WI38 (cell line): Measurements from ENCODE around the gene COL5A1.
"Not testable (repeated sequence)": the region's sequence is repeated elsewhere in the genome, so short reads cannot be mapped to it uniquely, and the experiment has no call there.

Experiments used
- H3K4me3 ChIP-seq: 2 replicates; pipeline ENCODE4 v1.5.1; 2011; ENCODE audit warnings: low read depth, mild to moderate bottlenecking, control low read depth, low read length
- CTCF ChIP-seq: IDR thresholded peaks from 2 replicates; pipeline ENCODE4 v1.5.1; 2012; ENCODE audit warnings: low read depth, mild to moderate bottlenecking, control low read depth, low read length

Gene COL5A1

GRCh38 chr9:134709512-134710270, 68.1 kb downstream of the COL5A1 start:
- no peak for TF ChIP-seq CTCF
- no peak overlapping the region for H3K4me3 ChIP-seq

- TF ChIP-seq CTCF, result no peak
- no peak overlapping the region for H3K4me3 ChIP-seq
Measured at GRCh38 chr9:134710271-134710540, 68.6 kb downstream of the COL5A1 start.

- no peak for TF ChIP-seq CTCF
Measured at GRCh38 chr9:134710901-134711300, 69.3 kb downstream of the COL5A1 start.

GRCh38 chr9:134712243-134712642, 70.6 kb downstream of the COL5A1 start:
- TF ChIP-seq CTCF, result no peak
- H3K4me3 ChIP-seq, result no peak overlapping the region

More at GRCh38 chr9:134710901-134711300, 69.3 kb downstream of the COL5A1 start:
- H3K4me3 ChIP-seq, result no peak overlapping the region

GRCh38 chr9:134712926-134713325, 71.3 kb downstream of the COL5A1 start:
- no peak overlapping the region for H3K4me3 ChIP-seq
- no peak for TF ChIP-seq CTCF

- H3K4me3 ChIP-seq, result not testable (repeated sequence)
Measured at GRCh38 chr9:134715536-134715935, 73.9 kb downstream of the COL5A1 start.

- no peak overlapping the region for H3K4me3 ChIP-seq
- TF ChIP-seq CTCF, result no peak
Measured at GRCh38 chr9:134716067-134716466, 74.5 kb downstream of the COL5A1 start.

GRCh38 chr9:134717056-134717455, 75.5 kb downstream of the COL5A1 start:
- no peak for TF ChIP-seq CTCF
- H3K4me3 ChIP-seq, result no peak overlapping the region
